Measurements from ENCODE around the gene CELF4.

GRCh38 chr18:37496568-37496967 is 69.0 kb downstream of the CELF4 start:
- TF ChIP-seq CTCF (IDR thresholded peaks at IDR 0.05) (no peak), POLR2A (IDR thresholded peaks at IDR 0.05) (no peak)

Data from upper lobe of left lung (tissue), 4 donors.